K562 treated with DMSO at 1 percent for 12 hours (cell line): ENCODE measurements around the gene CLDN25. TPM values are rescaled to one million over a fixed set of nuclear protein-coding genes. Genes with fewer than 3 reads are reported as not detected.

Experiments used
- total RNA-seq: library from RNA; unstranded; fragments of 300-600 nt; gene quantifications from 2 replicates; pipeline ENCODE4 v1.2.3, GENCODE V29; 2022; ENCODE audit not compliant: insufficient read depth

The CLDN25 gene
- not detected in 2 replicates for total RNA-seq

DNA sequence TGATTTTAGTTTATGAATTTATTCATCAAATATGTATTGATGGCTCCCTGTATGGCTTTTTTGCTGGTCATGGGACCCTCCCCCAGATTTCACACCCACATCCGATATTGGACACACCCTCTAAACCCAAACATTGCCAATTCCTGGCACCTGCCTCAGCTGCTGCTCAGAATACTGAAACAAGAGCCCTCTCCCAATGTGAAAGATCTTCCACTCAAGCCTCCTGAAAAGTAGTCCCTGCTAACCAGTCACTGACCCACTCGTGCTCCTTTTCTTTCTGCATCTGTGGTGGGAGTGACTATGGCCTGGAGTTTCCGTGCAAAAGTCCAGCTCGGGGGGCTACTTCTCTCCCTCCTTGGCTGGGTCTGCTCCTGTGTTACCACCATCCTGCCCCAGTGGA, at the start of gene CLDN25:
Gene CLDN25 (plus strand): TSS at position 301 of the 400 bp plus-strand sequence. CDS start 0 bp downstream, at position 301.

DNA sequence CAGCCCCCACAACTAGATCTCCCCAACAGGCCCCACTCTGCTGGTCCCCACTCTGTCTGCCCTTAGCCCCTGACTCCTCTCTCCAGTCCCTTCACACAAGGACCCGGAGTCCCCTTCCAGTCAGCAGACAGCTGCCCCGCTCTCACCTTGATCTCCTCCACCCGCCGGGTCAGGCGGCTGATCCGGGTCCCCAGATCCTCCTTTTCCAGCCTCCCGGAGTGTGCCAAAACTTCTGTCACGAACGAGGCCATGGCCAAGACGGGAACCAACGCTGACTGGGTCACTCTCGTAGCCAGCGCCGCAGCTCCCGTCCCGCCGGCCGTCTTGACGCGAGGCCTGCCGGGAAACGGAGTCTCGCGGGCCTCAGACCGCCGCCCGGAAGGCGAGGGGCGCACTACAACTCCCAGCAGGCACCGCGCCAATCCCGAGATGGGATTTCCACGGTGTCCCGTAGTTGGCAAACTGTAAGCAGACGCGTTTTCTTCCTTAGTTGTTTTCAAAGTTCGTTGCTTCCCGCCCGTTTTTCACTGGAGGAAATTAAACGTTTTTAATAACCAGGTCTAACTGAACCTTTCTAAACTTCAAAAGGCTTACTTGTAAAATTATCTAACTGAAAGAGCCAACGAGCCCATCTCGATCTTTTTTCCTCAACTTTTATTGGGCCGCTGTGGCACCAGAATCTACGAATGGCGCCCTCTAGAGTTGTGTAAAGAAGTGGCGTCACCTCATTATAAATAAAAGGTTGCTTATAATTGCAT, 6.0 kb upstream of the CLDN25 start, which contains the start of gene ZW10:
Gene ZW10 (minus strand): TSS at position 277 of the 758 bp plus-strand sequence. CDS start 26 bp downstream, at position 251.

Other genes with a start within 250 kb of the CLDN25 start
- gene TMPRSS5, start 73.5 kb upstream of the CLDN25 start, total RNA-seq: not detected in 2 replicates
- gene ZW10, start 6.1 kb upstream of the CLDN25 start, total RNA-seq: 8.4 and 19.5 TPM in 2 replicates
- 8.2 and 15.8 TPM in 2 replicates for gene USP28, start 95.8 kb downstream of the CLDN25 start, total RNA-seq
- not detected in 2 replicates for gene HTR3B, start 125.0 kb downstream of the CLDN25 start, total RNA-seq
- gene HTR3A, start 195.3 kb downstream of the CLDN25 start, total RNA-seq: not detected in 2 replicates